K562 (cell line): ENCODE results near the gene PITPNM1. TPM values are rescaled to one million over a fixed set of nuclear protein-coding genes. Genes with fewer than 3 reads are reported as not detected.

Source experiments
- ARID4B ChIP-seq: sonication (generic); formaldehyde crosslinking; IDR thresholded peaks from 2 replicates; pipeline ENCODE4 v1.8.0; 2022; ENCODE audit warnings: mild to moderate bottlenecking, missing genetic modification reagents
- GABPB1 ChIP-seq: sonication (generic); formaldehyde crosslinking; IDR thresholded peaks from 2 replicates; pipeline ENCODE4 v1.8.0; 2022; ENCODE audit warnings: mild to moderate bottlenecking, missing genetic modification reagents
- NCOA2 ChIP-seq, 2 experiments: fragments of 450-650 bp; IDR thresholded peaks; 2 replicates each; pipeline ENCODE4 v1.6.1; 2018; ENCODE audit warnings: mild to moderate bottlenecking in 2 of 2, moderate library complexity in 1 of 2; ENCODE audit not compliant: partially characterized antibody in 2 of 2
- NR3C1 ChIP-seq: sonication (generic); formaldehyde crosslinking; IDR thresholded peaks from 2 replicates; pipeline ENCODE4 v1.8.1; 2022; ENCODE audit warnings: missing genetic modification reagents
- PTRF ChIP-seq: fragments of 450-650 bp; IDR thresholded peaks from 2 replicates; pipeline ENCODE4 v1.6.1; 2016; ENCODE audit warnings: mild to moderate bottlenecking, missing genetic modification characterization, missing compliant biosample characterization
- SAP30 ChIP-seq: fragments of 200-600 bp; sonication (generic); IDR thresholded peaks from 2 replicates; pipeline ENCODE4 v1.6.1; 2012; ENCODE audit warnings: borderline replicate concordance, low read depth, mild to moderate bottlenecking, moderate library complexity, low read length, control low read depth, inconsistent platforms; ENCODE audit not compliant: insufficient read depth, poor library complexity, severe bottlenecking
- SIN3B ChIP-seq: fragments of 450-650 bp; IDR thresholded peaks from 2 replicates; pipeline ENCODE4 v1.6.1; 2017; ENCODE audit warnings: low read depth, mild to moderate bottlenecking, moderate library complexity
- VEZF1 ChIP-seq: fragments of 200-800 bp; sonication (Bioruptor generic); IDR thresholded peaks from 2 replicates; pipeline ENCODE4 v1.6.1; 2017; ENCODE audit warnings: missing genetic modification characterization, missing compliant biosample characterization
- ZBTB40 ChIP-seq, 2 experiments: fragments of 450-650 bp in 1 of 2; sonication (generic) in 1 of 2; formaldehyde crosslinking in 1 of 2; IDR thresholded peaks; 2 replicates each; pipeline versions ENCODE4 v1.7.1 to v1.9.0; 2016 to 2022; ENCODE audit warnings: inconsistent platforms in 1 of 2, mild to moderate bottlenecking in 1 of 2, missing genetic modification reagents in 1 of 2
- ZNF224 ChIP-seq: sonication (generic); formaldehyde crosslinking; IDR thresholded peaks from 2 replicates; pipeline ENCODE4 v1.8.0; 2022; ENCODE audit warnings: mild to moderate bottlenecking, missing genetic modification reagents
- ZZZ3 ChIP-seq: fragments of 450-650 bp; IDR thresholded peaks from 2 replicates; pipeline ENCODE4 v1.6.1; 2016; ENCODE audit warnings: antibody characterized with exemption, mild to moderate bottlenecking, moderate library complexity
- polyA plus RNA-seq, 8 experiments: library from polyadenylated mRNA; depleted of rRNA in 4 of 8; stranded (reverse) in 5 of 8; unstranded in 3 of 8; fragments of >200 nt; fragmentation: Nextera tagmentation in 2 of 8; fragmentation: Illumina TruSeq in 1 of 8; extraction: Ambion mirVana in 2 of 8; extraction: Trizol in 1 of 8; gene quantifications; 2 replicates each; pipeline versions ENCODE4 v1.2.1 to v1.2.3, GENCODE V29; 2011 to 2014; ENCODE audit warnings: inconsistent platforms in 1 of 8, missing spikeins in 1 of 8
- total RNA-seq, 7 experiments: library from RNA; depleted of rRNA in 6 of 7; stranded (reverse); fragments of >200 nt in 6 of 7; fragmentation: Illumina TruSeq in 2 of 7; extraction: Trizol in 2 of 7; gene quantifications; 2 replicates each; pipeline versions ENCODE4 v1.2.1 to v1.2.3, GENCODE V29; 2011 to 2021; ENCODE audit warnings: low replicate concordance in 1 of 7

PITPNM1 gene
- total and polyA plus RNA-seq, 9 of the 15 experiments (the other 6 are each of a cell fraction or from before 2014, with no cell fraction given), result 0.11 to 53.7 (median 16.0) TPM

- peak; percentile 22; the same call in 1 of the 2 replicates for TF ChIP-seq NR3C1
- TF ChIP-seq NCOA2 (IDR thresholded peaks at IDR 0.05; ENCODE audit: partially characterized antibody in 2 of 2), result no peak
- TF ChIP-seq SAP30, result peak; percentile 75
- TF ChIP-seq VEZF1 (CRISPR knock-in tag), result peak; percentile 92
- TF ChIP-seq GABPB1 (CRISPR knock-in tag), result 0 out of 2 replicates have a peak, but pooled peaks have one; percentile 27
- TF ChIP-seq ZBTB40 (IDR thresholded peaks at IDR 0.05), result no peak
- no peak for TF ChIP-seq ZBTB40 (CRISPR knock-in tag; IDR thresholded peaks at IDR 0.05)
- peak; percentile 74 for TF ChIP-seq SIN3B
- TF ChIP-seq ARID4B (CRISPR knock-in tag), result peak; percentile 4
- TF ChIP-seq ZZZ3, result no peak
- TF ChIP-seq PTRF (tag), result no peak
- no peak for TF ChIP-seq ZNF224 (CRISPR knock-in tag)
Measured at GRCh38 chr11:67504950-67505581, at the start of gene PITPNM1 (continued).
